ENCODE results near the gene STAM.
"Not testable (repeated sequence)": the region's sequence is repeated elsewhere in the genome, so short reads cannot be mapped to it uniquely, and the experiment has no call there.

Gene STAM

GRCh38 chr10:17643755-17644484, at the start of gene STAM:
Gene STAM, plus strand, starts transcription at chr10:17644151. Its CDS starts 189 bp downstream, at chr10:17644340.
- peak; percentile 94 for DNase-seq

- no peak for DNase-seq
These were observed 46.6 kb upstream of the STAM start for GRCh38 chr10:17597386-17597785.

- peak; percentile 30 for DNase-seq
These were observed 44.9 kb upstream of the STAM start for GRCh38 chr10:17599089-17599488.

GRCh38 chr10:17605936-17606335, 38.0 kb upstream of the STAM start:
- no peak for DNase-seq

- DNase-seq, result no peak
These were observed 37.4 kb upstream of the STAM start for GRCh38 chr10:17606547-17607040.

GRCh38 chr10:17607060-17607459, 36.9 kb upstream of the STAM start:
- DNase-seq, result no peak

GRCh38 chr10:17607603-17608332, 36.2 kb upstream of the STAM start:
- peak; percentile 70 for DNase-seq

- DNase-seq, result no peak
These were observed 34.4 kb upstream of the STAM start for GRCh38 chr10:17609523-17610079.

GRCh38 chr10:17616403-17617030, 27.4 kb upstream of the STAM start:
- peak; percentile 23 for DNase-seq

GRCh38 chr10:17617031-17617911, 26.7 kb upstream of the STAM start, which contains the start of gene HACD1:
Gene HACD1, minus strand, starts transcription at chr10:17617374. Its CDS starts 35 bp downstream, at chr10:17617339.
- DNase-seq, result peak; percentile 61

- DNase-seq, result no peak
These were observed 21.9 kb upstream of the STAM start for GRCh38 chr10:17622061-17622460.

GRCh38 chr10:17624996-17625395, 19.0 kb upstream of the STAM start:
- no peak for DNase-seq

GRCh38 chr10:17626656-17627055, 17.3 kb upstream of the STAM start:
- no peak for DNase-seq

GRCh38 chr10:17632590-17632989, 11.4 kb upstream of the STAM start:
- not testable (repeated sequence) for DNase-seq

GRCh38 chr10:17633353-17633752, 10.6 kb upstream of the STAM start:
- DNase-seq, result no peak

GRCh38 chr10:17637869-17638268, 6.1 kb upstream of the STAM start:
- DNase-seq, result no peak

GRCh38 chr10:17640331-17640816, 3.6 kb upstream of the STAM start:
- DNase-seq, result no peak

- DNase-seq, result no peak
These were observed 604 bp upstream of the STAM start for GRCh38 chr10:17643339-17643754.

- no peak for DNase-seq
These were observed 563 bp downstream of the STAM start for GRCh38 chr10:17644485-17644943.

- peak; percentile 57 for DNase-seq
These were observed 1.8 kb downstream of the STAM start for GRCh38 chr10:17645621-17646345.

GRCh38 chr10:17647326-17647725, 3.4 kb downstream of the STAM start:
- no peak for DNase-seq

All from CD4-positive, alpha-beta T cell treated with Interleukin-17A for 1 hour (primary cell).